Measurements from ENCODE around the gene CELF4. TPM values are rescaled to one million over a fixed set of nuclear protein-coding genes. Genes with fewer than 3 reads are reported as not detected.

CELF4 gene
- total RNA-seq, 6 donors from 2014 or later, result 0.15 to 1.4 (median 0.81) TPM; not detected in 1

DNA sequence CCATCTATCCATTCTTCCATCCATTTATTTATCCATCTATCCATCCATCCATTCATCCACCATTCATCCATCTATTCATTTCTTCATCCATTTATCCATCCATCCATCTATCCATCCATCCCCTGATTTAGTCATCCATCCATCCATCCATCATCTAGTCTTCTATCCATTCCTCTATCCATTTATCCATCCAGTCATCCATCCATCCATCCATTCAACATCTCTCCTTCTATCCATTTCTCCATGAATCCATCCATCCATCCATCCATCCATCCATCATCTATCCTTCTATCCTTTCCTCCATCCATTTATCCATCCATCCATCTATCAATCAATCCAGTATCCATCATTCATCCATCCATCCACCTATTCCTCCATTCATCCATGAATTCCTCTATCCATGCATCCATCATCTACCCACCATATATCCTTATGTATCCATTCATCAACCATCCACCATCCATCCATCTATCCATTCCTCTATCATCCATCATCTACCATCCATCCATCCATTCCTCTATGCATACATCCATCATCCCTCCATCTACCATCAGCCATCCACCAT, 185.0 kb downstream of the CELF4 start:
- H3K27ac ChIP-seq, result no peak overlapping the region
- ATAC-seq (ENCODE audit: low FRiP score in 2 of 2) (no peak), DNase-seq (no peak)
- H3K27me3 ChIP-seq, result no peaks in the 10 kb centered on the region
- no peaks in the 10 kb centered on the region for H3K4me1 ChIP-seq
- H3K9me3 ChIP-seq, result no peaks in the 10 kb centered on the region
- TF ChIP-seq, protein P1, sequence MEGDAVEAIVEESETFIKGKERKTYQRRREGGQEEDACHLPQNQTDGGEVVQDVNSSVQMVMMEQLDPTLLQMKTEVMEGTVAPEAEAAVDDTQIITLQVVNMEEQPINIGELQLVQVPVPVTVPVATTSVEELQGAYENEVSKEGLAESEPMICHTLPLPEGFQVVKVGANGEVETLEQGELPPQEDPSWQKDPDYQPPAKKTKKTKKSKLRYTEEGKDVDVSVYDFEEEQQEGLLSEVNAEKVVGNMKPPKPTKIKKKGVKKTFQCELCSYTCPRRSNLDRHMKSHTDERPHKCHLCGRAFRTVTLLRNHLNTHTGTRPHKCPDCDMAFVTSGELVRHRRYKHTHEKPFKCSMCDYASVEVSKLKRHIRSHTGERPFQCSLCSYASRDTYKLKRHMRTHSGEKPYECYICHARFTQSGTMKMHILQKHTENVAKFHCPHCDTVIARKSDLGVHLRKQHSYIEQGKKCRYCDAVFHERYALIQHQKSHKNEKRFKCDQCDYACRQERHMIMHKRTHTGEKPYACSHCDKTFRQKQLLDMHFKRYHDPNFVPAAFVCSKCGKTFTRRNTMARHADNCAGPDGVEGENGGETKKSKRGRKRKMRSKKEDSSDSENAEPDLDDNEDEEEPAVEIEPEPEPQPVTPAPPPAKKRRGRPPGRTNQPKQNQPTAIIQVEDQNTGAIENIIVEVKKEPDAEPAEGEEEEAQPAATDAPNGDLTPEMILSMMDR (IDR thresholded peaks at IDR 0.05), result no peak
- no peak for TF ChIP-seq POLR2AphosphoS5 (IDR thresholded peaks at IDR 0.05)
- TF ChIP-seq POLR2A (IDR thresholded peaks at IDR 0.05), result no peak
- no peak for TF ChIP-seq EP300 (IDR thresholded peaks at IDR 0.05)
- H3K4me3 ChIP-seq, result no peak overlapping the region
- no peaks in the 10 kb centered on the region for H3K36me3 ChIP-seq

DNA sequence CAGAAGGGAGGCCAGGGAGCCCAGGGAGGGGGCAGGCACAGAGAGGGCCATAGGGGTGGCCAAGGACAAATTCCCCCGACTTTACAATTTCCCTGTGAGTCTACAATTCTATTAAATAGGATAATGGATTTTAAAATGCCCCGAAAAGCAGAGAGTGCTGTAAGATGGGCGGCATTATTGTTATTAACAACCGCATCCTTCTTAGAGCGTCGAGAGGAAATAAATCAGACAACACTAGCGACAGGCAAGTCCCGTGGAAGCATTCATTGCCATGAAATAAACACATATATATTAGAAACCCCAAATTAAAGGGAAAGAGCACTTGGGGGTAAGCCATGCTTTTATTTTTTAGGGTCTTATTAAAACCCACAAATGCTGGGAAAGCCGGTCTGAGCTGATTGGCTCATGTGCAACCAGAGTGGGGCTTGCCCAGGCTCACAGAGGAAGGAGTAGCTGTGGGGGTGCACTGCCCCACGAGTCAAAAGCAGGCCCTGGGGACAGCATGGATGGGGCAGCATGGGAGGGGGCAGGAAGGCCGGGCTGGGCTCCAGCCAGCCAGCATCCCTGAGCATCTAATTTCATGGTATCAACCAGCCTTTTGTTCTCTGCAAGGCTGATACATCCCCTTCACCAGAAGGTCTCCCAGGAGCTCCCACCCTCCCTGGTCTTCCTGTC, 187.1 kb downstream of the CELF4 start:
- WGBS, 2 donors, result 57 to 74% methylated on average over 11 of the region's 11 CpGs
- TF ChIP-seq, protein P1 (IDR thresholded peaks at IDR 0.05), result no peak
- no peak for TF ChIP-seq POLR2A (IDR thresholded peaks at IDR 0.05)
- TF ChIP-seq EP300 (IDR thresholded peaks at IDR 0.05), result no peak
- TF ChIP-seq POLR2AphosphoS5 (IDR thresholded peaks at IDR 0.05), result no peak
- Histone ChIP-seq H3K9me3 (no peaks in the 10 kb centered on the region), H3K27me3 (no peaks in the 10 kb centered on the region), H3K36me3 (no peaks in the 10 kb centered on the region), H3K4me3 (no peak overlapping the region), H3K27ac (no peak overlapping the region), H3K4me1 (no peaks in the 10 kb centered on the region)
- ATAC-seq (ENCODE audit: low FRiP score in 2 of 2) (no peak), DNase-seq (no peak)

DNA sequence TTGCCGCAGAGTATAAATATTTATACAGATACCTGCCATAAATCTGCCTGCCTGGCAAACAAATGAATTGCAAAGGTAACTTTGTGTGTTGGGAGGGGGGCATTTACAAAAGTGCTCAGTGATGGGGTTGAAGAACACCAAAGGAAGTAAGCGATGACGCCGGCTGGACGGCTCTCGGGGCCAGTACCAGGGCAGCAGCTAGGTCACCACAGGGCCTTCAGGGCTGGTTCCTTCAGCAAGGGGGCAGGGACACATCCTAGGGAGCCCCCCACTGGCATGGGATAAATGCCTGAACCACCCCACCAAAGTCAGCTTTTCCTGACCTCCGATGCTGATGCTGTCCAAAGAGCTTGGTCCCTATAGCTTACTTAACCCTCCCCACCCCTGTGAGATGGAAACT, 190.4 kb downstream of the CELF4 start:
- TF ChIP-seq EP300 (IDR thresholded peaks at IDR 0.05) (no peak), POLR2A (IDR thresholded peaks at IDR 0.05) (no peak), POLR2AphosphoS5 (IDR thresholded peaks at IDR 0.05) (no peak)
- TF ChIP-seq, protein P1 (IDR thresholded peaks at IDR 0.05), result no peak
- Histone ChIP-seq H3K4me1 (no peaks in the 10 kb centered on the region), H3K9me3 (no peaks in the 10 kb centered on the region), H3K36me3 (no peaks in the 10 kb centered on the region), H3K27ac (no peak overlapping the region), H3K4me3 (no peak overlapping the region), H3K27me3 (no peaks in the 10 kb centered on the region)
- no peak for ATAC-seq (ENCODE audit: low FRiP score in 2 of 2)
- no peak for DNase-seq
- 74 to 83% methylated on average over 7 of the region's 7 CpGs for WGBS, 2 donors

DNA sequence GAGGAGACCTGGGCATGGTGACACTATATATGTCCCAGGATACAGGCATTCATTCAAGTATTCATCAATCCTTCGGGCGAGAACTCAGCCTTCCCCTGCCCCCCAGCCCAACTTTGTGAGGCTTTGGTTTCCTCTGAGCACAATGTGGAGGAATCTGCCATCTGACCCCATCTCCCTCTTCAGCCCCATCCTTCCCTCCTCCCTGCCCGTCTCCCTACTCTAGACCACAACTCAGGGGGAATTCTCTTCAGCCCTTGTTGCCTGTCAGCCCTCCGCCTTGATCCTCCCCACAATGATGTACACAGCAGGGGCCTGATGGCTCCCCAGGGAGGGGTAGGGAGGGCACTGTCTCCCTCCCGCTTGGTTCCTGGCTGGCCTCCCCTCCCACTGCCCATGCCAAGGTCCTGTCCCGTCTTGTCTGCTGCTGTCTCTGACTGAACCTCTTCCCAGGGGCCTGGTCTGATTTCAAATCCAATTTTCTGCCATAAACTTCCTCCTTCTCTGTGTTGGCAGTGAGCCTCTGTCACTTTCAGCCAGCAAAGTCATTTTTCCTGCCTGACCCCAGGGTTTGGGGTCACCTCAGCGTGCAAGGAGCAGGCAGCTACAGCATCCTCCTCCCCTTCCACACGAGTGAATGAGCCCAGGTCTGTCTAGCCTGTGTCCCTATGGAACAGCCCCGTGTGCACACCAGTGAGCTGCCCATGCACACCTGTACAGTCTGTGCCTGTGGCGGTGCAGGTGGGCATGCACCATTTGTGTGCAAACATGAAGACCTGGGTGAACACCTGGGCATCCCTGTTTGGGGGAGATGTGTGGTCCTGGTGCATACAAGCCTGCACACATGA, 197.3 kb downstream of the CELF4 start:
- TF ChIP-seq POLR2A (IDR thresholded peaks at IDR 0.05) (no peak), EP300 (IDR thresholded peaks at IDR 0.05) (no peak), POLR2AphosphoS5 (IDR thresholded peaks at IDR 0.05) (no peak)
- TF ChIP-seq, protein P1 (IDR thresholded peaks at IDR 0.05), result no peak
- 56 to 60% methylated on average over 7 to 10 of the region's 10 CpGs for WGBS, 2 donors
- no peak for ATAC-seq (ENCODE audit: low FRiP score in 2 of 2)
- no peaks in the 10 kb centered on the region for H3K27me3 ChIP-seq
- no peaks in the 10 kb centered on the region for H3K36me3 ChIP-seq
- H3K4me1 ChIP-seq, result peaks cover 5 to 13% (median 9%) of the 10 kb centered on the region in 4 donors
- no peak overlapping the region for H3K27ac ChIP-seq
- DNase-seq, result no peak
- no peak overlapping the region for H3K4me3 ChIP-seq
- H3K9me3 ChIP-seq, result no peaks in the 10 kb centered on the region

Measured in upper lobe of left lung (tissue), 6 donors.